ENCODE measurements around the gene RELT.

GRCh38 chr11:73403541-73403940 is 27.3 kb downstream of the RELT start:
- no peak for TF ChIP-seq CTCF (IDR thresholded peaks at IDR 0.05 in 8 of 11, conservative IDR thresholded peaks at IDR 0.05 in 3 of 11)
- no peak for TF ChIP-seq POLR2A (IDR thresholded peaks at IDR 0.05)
- TF ChIP-seq POLR2AphosphoS5 (IDR thresholded peaks at IDR 0.05) = peak in 1 of 3 donors; percentile 4

Data from spleen (tissue), 7 donors.